Measurements from ENCODE around the gene SCGB1A1.

The SCGB1A1 gene

DNA sequence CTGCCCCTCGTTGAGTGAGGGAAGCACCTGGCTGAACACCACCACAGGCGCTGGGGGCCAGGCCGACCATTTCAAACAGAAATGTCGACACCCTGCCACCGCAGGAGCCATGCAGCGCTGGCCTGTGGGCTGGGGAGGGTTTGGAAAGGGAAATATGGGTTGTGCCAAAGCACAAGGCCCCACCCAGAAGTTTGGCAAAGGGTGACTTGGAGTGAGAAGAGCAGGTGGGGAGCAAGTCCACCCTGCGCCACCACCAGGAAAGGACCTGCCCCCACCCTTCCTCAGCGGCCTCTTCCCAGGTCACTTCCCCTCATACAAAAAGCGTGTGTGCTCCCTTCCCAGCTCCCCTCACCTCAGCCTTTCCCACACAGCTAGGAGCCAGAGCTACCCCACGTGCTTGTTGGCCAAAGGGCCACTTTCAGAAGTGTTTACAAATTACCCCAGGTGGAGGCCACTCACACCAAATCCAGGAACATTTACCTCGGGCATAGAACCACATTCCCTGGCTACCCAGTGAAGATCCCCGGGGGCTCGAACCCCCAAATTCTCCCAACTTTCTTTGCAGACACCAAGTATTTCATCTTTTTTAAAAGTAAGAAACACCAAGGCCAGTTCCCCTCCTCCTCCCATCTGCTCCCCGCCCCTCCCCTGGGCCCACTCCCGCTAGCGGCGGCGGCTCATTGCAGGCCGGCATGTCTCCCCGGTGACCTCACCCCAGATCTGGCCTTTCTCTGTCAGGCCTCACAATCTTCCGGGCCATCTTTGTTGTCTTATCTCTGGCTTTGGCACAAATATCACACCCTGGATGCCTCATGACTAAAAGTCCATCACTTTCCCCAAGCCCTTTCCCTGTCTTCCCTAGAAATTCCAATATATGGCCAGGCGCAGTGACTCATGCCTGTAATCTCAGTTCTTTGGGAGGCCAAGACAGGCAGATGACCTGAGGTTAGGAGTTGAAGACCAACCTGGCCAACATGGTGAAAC, 20.5 kb upstream of the SCGB1A1 start:
- DNase-seq = peak; percentile 93

DNA sequence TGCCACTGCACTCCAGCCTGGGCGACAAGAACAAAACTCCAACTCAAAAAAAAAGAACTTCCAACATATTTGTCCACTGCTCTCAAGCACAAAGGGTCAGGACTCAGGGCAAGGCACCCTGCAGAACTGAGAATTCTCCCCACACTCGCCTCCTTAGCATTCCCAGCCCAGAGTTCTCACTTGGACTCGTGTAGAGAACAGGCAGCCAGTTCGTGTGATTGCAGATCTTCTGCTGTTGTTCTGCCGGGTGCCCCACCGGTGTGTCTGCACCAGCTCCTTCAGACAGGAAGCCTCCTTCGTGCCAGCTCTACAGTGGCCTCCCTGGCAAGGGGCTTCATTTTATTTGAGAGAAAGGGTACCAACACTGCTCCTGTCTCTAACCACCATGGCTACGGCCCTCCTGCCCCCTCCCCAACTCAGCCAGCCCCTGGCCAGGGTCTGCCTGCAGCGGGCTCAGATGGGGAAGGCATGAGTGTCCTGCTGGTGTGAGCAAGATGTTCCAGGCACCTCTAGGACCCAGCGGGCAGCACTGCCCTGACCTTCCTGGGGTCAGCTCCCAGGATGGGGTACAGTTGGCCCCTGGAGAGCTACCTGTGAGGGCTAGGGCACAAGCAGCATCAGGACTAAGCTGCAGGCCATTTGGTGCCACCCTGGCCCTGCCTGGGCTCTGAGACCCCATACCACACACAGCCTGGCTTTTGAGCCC, 19.5 kb upstream of the SCGB1A1 start:
- DNase-seq = peak; percentile 44

DNA sequence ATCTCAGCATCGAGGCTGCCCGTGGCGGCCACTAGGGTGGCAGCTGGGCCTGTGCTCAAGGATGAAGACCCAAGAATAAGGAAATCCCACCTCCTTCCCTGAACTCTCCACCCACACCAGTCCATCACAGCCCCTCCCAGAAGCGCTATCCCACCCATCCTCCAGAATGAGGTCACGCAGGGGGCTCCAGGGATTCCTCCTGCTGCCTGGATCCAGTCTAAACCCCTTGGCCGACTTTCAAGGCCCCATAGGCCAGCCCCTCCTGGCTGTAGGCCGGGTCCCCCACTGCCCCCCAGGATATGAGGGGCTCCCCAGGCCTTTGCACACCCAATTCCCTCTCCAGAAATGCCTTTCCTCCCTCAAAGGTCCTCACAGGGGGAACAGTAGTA, 19.0 kb upstream of the SCGB1A1 start:
- DNase-seq = no peak

DNA sequence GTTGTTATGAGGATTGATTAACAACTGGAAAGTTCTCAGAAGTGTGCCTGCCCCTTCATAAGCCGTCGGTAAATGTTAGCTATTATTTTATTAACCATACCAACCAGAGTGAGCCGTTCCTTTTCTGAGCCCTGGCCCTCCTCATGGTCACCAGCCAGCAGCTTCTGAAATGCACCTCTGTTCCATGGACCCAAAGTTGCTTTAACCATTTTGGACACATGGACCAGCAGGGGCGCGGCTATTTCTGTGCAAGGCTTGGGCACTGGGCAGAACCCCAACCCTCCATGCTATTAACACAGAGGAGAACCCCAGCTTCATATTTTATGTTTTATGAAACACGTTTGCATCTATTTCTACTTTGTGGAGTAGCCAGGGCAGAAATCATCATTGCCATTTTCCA, 18.6 kb upstream of the SCGB1A1 start:
- no peak for DNase-seq

DNA sequence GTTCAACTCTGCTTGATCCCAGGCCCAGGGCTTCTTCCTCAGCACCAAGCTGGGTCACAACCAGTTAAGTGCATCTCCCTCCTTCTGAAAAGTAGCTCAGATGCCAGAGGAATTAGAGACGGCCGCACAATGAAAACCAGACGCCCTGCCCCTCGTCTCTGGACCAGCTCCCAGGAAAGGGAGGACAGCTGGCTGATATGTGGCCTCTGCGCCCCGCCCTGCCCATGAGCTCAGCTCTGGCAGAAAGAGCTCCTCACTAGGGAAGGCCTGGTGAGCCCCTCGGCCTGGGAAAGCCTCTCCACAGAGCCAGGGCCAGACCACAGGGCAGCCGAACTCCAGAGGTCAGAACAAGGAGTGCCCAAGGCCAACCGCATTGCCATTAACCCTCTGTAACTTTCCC, 18.1 kb upstream of the SCGB1A1 start:
- peak; percentile 95 for DNase-seq

DNA sequence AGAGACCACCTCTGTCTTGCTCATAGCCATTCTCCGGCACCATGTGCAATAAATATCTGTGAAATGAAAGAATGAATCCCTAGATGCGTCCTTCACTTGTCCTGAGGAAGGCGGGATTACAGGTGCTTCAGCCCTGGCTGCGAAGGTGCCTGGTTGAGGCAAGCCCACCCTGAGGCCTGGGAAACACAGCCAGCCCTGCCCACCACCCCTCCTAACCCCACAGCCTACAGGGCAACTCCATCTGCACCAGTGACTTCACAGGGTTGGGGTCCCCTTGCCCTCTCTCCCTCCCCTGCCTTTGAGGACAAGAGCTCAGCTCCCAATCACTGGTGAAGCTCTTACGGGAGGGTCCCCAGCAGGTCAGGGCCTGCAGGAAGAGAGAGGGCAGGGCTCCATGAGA, 17.5 kb upstream of the SCGB1A1 start:
- no peak for DNase-seq

DNA sequence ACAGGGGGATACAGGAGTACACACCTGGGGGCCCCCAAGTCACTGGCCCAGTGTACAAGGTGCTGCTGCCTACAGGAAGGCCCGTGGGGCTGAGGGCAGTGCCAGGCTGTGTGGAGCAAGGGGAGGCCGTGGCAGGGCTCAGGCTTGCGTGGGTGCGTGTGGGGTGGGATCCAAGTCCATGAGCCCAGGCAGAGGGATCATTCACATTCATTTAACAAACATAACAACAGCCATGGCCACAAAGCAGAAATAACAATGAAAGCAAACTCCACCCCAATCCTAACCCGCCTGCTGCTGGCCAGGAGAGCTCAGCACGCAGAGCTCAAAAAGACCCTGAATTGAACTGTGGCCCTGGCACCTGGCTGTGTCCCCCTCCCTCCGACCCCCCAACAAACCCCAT, 17.0 kb upstream of the SCGB1A1 start:
- DNase-seq = no peak

DNA sequence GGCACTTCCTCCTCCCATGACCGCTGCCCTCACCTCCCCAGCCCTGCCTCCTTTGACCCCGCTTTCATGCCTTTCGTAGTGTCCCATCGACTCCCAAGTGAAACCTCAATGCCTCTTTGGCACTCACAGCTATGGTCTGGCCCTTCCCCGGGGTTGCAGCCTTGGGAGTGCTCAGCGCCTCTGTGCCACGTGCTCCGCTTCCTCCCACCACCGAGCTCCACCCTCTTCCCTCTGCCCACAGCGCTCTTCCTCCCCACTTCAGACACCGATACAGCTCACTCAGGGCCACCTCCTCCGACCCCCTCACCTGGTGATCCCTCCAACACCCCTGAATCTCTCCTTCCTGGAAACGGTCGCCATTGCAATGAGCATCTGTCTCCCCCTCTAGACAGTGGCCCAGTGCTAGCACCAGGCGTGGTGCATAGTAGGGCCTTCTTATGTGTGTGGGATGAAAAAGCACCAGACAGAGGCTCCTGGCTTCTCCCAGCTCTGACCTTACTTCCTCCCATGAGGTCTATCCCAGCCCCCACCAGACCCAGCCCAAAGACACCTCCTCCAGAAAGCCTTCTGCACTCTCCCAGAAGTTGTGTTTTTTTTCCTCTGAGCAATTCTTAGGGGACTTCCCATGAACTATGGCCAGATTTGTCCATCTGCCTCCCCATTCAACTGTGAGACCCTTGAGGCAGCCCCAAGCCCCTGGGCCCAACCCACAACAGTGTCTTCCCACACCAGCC, 16.4 kb upstream of the SCGB1A1 start:
- no peak for DNase-seq

DNA sequence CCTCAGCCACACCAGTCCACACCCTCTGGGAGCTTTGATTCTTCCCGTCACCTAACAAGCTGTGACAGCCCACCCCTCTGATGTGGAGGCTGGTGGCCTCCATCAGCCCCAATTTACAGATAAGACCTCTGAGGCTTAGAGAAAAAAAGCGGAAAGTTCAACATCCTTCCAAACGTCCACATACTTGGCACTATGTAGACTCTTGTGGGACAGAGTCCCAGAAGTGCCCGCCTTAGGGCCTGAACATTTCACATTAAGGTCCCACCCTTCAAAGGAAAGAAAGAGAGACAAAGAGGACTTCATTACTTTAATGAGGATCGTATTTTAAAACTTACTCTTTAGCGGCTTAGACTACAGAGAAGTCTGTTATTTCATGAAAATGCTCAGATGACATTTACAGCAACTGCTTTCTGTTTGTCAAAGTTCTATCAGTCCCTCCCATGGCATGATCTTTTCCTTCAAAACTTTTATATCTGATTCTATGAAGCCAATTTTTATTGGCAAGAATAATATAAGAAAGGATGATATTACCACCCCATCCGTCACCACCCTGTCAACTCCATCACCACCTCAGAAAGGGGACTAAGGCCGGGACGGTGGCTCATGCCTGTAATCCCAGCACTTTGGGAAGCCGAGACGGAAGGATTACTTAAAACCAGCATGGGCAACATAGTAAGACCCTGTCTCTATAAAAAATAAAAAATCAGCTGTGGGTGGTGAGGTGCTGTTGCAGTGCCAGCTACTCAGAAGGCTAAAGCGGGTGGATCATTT, 15.7 kb upstream of the SCGB1A1 start:
- DNase-seq = no peak

DNA sequence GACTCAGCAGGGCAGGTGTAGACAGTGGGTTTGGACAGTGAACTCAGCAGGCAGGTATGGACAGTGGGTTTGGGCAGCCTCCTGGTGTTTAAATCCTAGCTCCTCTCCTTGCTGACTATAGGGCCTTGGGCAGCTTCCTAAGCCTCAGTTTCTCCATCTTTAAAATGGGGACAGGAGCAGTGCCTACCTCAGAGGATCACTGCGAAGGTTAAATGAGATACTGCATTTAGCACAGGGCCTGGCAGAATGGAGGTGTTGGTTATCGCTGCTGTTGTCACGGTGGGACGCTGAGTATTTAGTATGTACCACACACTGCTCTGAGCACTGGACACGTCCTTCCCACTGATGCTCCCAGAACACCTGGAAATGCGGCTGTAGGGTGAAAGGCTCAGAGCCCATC, 14.4 kb upstream of the SCGB1A1 start:
- DNase-seq = no peak

DNA sequence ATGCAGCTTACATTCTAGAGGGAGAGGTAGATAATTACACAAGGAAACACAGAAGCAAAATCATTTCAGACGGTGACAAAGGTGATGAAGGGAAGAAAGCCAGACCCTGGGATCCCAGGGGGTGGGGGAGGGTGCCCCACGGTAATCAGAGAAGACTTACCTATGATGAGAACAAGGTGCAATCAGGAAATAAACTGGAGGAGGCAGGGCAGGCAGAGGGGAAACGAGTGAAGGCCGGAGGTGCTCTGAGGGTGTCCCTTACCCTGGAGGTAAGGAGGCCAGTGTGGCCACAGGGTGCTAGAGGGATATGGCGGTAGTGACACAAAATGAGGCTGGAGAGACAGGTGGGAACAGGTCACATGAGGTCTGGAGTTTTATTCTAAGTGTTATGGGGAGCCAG, 13.9 kb upstream of the SCGB1A1 start:
- DNase-seq = no peak

DNA sequence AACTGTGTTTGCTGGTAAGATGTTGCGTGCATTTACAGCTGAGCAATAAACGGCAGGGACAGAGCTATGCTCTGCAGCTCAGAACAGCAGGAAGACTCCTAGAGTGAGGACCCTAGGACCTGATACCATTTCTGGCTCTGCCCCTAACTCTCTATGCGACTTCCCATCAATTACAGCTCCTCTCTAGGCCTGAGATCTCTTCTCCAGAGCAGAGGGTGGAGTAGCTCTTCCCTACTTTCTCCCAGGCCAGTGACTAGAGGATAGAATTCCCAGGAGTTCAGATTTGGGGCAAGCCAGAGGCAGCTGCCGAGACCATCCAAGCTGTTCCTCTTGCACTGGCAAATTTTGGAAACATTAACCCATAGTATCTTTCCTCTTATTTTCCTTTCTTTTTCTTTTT, 12.8 kb upstream of the SCGB1A1 start:
- DNase-seq = no peak

DNA sequence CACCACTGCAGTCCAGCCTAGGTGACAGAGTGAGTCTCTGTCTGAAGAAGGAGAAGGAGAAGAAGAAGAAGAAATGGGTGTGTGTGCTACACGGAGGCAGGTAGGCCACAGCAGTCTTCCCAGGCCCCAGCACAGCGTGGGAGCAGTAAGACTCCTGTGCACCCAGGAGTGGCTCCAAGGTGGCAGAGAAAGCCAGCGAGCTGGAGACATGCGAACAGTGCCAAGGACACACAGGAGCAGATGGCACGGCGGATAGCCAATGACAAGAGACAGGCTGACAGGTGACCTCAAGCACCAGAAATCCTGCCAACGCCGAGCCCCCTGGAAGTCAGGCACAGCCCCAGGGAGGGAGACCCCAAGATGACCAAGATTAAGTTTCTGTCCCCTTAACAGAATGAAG, 9.0 kb upstream of the SCGB1A1 start:
- no peak for DNase-seq

DNA sequence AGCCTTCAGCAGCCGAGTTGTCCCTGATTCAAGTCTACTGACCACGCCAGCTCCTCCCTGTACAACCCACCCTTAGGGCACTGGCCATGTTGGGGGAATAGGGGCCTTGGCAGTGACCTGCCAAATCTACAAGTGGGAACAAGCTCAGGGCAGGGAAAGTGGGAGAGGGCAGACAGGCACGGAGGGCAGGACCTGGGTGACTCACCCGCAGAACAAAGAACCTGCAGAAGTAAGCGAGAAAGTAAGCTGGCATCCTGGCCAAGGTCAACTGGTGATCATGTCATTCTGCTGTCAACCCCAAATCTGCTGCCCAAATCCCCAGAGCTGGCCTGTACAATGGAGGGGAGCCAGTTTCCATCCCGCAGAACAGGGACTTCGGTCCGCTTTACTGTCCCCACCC, 7.9 kb upstream of the SCGB1A1 start:
- DNase-seq = no peak

DNA sequence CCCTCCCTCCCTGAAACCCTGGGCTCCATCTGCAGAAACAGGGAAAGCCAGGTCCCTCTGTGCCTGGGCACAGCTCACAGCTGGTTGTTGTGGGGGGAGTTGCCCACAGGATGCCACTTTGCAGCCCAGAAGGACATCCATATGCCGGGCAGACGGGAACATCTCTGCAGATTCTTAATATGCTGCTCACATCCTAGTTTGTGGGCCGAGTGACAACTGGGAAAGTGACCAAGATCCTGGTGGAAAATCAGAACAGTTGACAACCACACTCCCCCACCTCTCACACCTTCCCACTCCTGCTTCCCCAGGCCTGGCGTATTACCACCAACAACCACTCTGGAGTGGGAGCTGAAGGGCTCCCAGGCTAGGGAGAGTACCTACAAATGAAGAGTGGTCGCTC, 7.3 kb upstream of the SCGB1A1 start:
- DNase-seq = no peak

DNA sequence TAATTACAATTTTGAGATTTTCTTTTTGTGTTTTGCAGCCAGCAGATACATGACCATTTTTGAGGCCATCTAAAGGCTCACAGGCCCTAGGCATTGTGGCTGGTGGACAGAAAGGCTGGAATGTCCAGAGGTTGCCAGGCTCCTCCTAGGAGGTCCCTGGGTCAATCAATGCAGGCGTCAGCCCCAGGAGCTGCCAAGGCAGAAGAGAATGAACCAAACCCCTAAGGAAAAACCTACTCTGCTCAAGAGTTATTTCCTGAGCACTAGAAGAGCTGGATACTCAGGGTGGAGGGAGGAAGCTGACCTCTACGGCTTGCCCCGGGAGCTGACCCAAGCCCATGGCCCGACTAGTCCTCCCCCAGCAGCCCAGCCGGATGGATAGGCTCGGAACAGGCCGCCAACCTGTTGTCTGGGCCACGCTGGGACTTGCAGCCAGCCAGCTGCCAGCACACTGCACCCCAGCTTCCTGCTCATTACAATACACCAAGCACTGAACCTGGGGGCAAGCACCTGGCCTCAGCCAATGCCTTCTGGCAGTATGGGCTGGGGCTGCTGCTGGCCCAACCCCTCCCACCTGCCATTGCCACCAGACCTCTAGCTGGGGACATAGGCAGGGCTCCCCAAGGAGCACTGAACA, 5.7 kb upstream of the SCGB1A1 start:
- DNase-seq = no peak

DNA sequence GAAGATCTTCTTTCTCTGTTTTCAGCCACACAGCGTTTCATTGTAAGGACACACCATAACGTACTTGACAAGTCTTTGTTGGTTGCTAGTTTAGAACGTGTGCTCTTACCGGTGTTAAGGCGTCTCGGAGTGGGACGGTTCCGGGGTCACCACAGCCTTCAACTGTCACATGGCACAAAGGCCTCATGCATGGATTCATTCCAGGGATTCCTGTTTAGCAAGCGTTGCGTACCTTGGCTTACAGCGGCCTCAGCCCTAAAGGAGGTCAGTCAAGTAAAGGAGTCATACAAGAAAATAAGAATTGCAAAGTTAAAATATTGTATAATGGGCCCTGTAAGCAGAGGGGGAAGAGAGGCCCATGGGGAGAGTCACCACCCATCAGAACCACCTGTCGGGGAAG, 2.2 kb upstream of the SCGB1A1 start:
- DNase-seq = no peak

DNA sequence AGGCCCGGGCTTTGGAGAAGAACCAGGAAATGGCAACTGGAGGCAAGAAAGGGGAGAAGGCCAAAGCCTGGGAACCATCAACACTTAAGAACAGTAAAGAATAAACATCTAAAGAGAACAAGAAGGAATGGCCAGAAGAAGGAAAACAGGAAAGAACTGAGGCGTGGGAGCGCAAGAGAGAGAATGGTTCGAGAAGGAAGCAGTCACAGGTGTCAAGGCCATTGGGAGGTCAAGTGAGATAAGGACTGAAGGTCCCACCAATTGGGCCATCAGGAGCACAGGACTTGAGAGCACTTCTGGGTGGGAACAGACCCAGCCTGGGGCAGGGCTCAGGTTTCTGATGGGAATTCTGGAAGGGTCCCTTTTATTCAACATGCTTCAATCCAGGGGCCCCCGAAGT, 697 bp upstream of the SCGB1A1 start:
- DNase-seq = no peak

DNA sequence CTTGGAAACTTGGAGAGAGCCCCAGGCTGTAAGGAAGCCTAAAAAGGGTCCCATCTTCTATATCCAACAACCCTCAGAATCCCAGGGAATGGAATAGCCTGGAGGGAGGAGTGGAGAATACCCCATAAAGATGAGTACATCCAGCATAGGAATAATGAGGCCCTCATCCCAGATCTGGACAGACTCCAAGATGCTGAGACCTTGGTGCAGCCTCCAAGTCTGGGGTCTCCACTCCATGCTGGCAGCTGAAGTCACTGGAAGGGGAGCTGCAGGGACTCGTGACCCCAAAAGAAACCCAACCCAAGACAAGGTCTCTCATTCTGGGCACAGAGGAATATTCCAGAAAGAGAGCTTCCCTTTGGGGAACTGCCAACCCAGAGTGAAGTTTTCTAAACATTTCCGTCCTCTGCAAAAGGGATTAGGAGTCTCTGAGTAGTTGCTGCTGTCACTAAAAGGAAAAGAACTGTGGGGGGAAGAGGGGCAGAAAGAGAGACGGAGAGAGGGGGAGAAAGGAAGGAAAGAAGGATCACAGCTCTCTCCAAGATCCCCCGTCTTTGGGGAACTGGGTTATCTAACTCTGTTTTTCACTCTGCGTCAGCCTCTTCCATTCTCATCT, 589 bp downstream of the SCGB1A1 start:
- no peak for DNase-seq

DNA sequence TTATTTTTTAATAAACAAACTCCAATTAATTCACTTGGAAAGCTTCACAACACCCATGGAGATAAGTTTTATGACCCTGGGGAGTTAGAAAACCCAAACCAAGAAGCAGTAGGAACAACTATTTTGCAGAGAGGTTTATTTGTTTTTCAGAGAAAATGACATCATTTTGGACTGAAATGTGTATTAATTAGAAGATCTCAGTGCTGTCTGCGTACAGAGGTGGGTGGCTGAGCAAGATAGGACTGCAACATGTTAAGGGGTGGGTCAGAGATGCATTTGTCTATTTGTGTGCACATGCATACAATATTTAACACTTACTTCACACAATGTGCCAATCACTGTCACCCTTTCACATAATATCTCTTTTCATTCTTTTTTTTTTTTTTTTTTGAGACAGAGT, 1.1 kb downstream of the SCGB1A1 start:
- DNase-seq = no peak

DNA sequence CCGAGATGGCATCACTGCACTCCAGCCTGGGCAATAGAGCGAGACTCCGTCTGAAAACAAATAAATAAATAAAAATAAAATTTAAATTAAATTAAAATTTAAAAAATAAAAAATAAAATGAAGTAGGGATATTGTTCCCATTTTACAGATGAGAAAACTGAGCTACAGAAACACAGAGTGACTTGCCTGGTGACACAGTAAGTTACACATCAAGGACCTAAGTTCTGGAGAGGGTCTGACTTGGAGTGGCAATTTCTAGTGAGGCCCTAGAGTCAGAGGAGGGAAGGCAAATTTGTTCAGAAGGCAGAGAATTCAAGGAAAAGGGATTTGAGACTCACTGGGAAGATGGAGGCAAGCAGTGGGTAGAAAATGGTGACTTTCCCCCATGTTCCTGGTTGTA, 2.0 kb downstream of the SCGB1A1 start:
- no peak for DNase-seq

DNA sequence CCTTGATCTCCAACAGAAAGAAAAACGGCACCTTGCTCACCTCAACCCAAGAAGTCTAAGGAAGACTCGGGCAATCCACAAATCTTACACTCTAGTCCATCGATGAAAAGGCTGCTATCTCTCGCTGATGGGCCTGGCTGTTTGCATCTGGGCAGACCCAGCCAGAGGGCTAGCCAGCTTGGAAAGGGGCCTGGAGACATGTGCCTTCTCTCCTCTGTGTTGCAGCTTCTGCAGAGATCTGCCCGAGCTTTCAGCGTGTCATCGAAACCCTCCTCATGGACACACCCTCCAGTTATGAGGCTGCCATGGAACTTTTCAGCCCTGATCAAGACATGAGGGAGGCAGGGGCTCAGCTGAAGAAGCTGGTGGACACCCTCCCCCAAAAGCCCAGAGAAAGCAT, 3.2 kb downstream of the SCGB1A1 start:
- DNase-seq = no peak
